IMR-90 (cell line): ENCODE measurements around the gene LRRC56. TPM values are rescaled to one million over a fixed set of nuclear protein-coding genes. Genes with fewer than 3 reads are reported as not detected.

Experiments
- ATAC-seq: fragments of 200-7000 bp; cut with Tn5 transposase; 2 replicates; pipeline ENCODE4 v1.9.1; 2020; ENCODE audit warnings: low read depth, mild to moderate bottlenecking, moderate library complexity
- BruUV-seq: library from RNA; stranded (reverse); fragments of 400-500 nt; replicated peaks from 2 replicates; lab custom pipeline; 2021; lab: Mats Ljungman, UMichigan
- CTCF ChIA-PET: fragments of 300-600 bp; formaldehyde crosslinking; extraction: SDS; loops from one replicate; lab custom pipeline; 2021; ENCODE audit warnings: antibody characterized with exemption; lab: Yijun Ruan, JAX
- POLR2A ChIA-PET: fragments of 300-600 bp; sonication (Branson Sonifier 250); formaldehyde crosslinking; loops from one replicate; lab custom pipeline; 2022; ENCODE audit warnings: antibody characterized with exemption; ENCODE audit not compliant: unreplicated experiment; lab: Charles Lee
- DNase-seq: peaks from one replicate; pipeline ENCODE4 v3.0.0; 2013
- H2AFZ ChIP-seq: replicated peaks from 2 replicates; pipeline ENCODE3; 2013; ENCODE audit warnings: low read length, mild to moderate bottlenecking; ENCODE audit not compliant: poor library complexity
- H2AK5ac ChIP-seq: 2 replicates; pipeline ENCODE4 v1.6.1; 2013; ENCODE audit warnings: low read depth, low read length, inconsistent platforms
- H2AK9ac ChIP-seq: replicated peaks from 2 replicates; pipeline ENCODE3; 2013; ENCODE audit warnings: mild to moderate bottlenecking, low read depth, low read length, moderate library complexity; ENCODE audit not compliant: poor library complexity
- H2BK120ac ChIP-seq: 2 replicates; pipeline ENCODE4 v1.6.1; 2013; ENCODE audit warnings: low read depth, low read length, inconsistent platforms
- H2BK15ac ChIP-seq: 3 replicates; pipeline ENCODE4 v1.6.1; 2013; ENCODE audit warnings: low read depth, low read length, inconsistent platforms
- H2BK20ac ChIP-seq: 2 replicates; pipeline ENCODE4 v1.6.1; 2013; ENCODE audit warnings: low read depth, mild to moderate bottlenecking, inconsistent platforms, low read length, moderate library complexity
- H2BK5ac ChIP-seq: 2 replicates; pipeline ENCODE4 v1.6.1; 2013; ENCODE audit warnings: mild to moderate bottlenecking, low read depth, low read length, inconsistent platforms; ENCODE audit not compliant: poor library complexity, severe bottlenecking
- H3K14ac ChIP-seq: replicated peaks from 2 replicates; pipeline ENCODE4 v1.6.1; 2013; ENCODE audit warnings: low read depth, low read length, inconsistent platforms
- H3K18ac ChIP-seq: 2 replicates; pipeline ENCODE4 v1.6.1; 2013; ENCODE audit warnings: low read depth, low read length, control low read depth
- H3K23ac ChIP-seq: 2 replicates; pipeline ENCODE4 v1.6.1; 2013; ENCODE audit warnings: low read depth, low read length, inconsistent platforms
- H3K27ac ChIP-seq: 2 replicates; pipeline ENCODE4 v1.5.1; 2013; ENCODE audit warnings: mild to moderate bottlenecking, control low read depth, low read length; ENCODE audit not compliant: insufficient read depth
- H3K27me3 ChIP-seq: 2 replicates; pipeline ENCODE4 v1.6.1; 2013; ENCODE audit warnings: low read length; ENCODE audit not compliant: control insufficient read depth, insufficient read depth
- H3K36me3 ChIP-seq: 2 replicates; pipeline ENCODE4 v1.6.1; 2013; ENCODE audit warnings: low read length, mixed read lengths; ENCODE audit not compliant: control insufficient read depth, insufficient read depth
- H3K4ac ChIP-seq: 2 replicates; pipeline ENCODE4 v1.6.1; 2013; ENCODE audit warnings: low read depth, low read length, inconsistent platforms
- H3K4me1 ChIP-seq: 2 replicates; pipeline ENCODE4 v1.6.1; 2013; ENCODE audit warnings: low read length, mixed read lengths; ENCODE audit not compliant: control insufficient read depth, insufficient read depth
- H3K4me2 ChIP-seq: 2 replicates; pipeline ENCODE4 v1.6.1; 2013; ENCODE audit warnings: low read depth, mild to moderate bottlenecking, control low read depth, low read length, moderate library complexity
- H3K4me3 ChIP-seq: 2 replicates; pipeline ENCODE4 v1.5.1; 2013; ENCODE audit warnings: low read depth, mild to moderate bottlenecking, control low read depth, low read length, moderate library complexity; ENCODE audit not compliant: insufficient read depth
- H3K56ac ChIP-seq: 2 replicates; pipeline ENCODE4 v1.6.1; 2013; ENCODE audit warnings: low read length, inconsistent platforms; ENCODE audit not compliant: insufficient read depth; ENCODE audit errors: extremely low read depth
- H3K79me1 ChIP-seq, 2 experiments: 2 replicates each; pipeline ENCODE4 v1.6.1; 2013; ENCODE audit warnings: low read length in 2 of 2, inconsistent platforms in 1 of 2, low read depth in 1 of 2
- H3K9ac ChIP-seq: 2 replicates; pipeline ENCODE4 v1.6.1; 2013; ENCODE audit warnings: low read depth, low read length, control low read depth
- H3K9me1 ChIP-seq: 2 replicates; pipeline ENCODE4 v1.6.1; 2013; ENCODE audit warnings: low read length, inconsistent platforms; ENCODE audit not compliant: insufficient read depth
- H3K9me3 ChIP-seq: 2 replicates; pipeline ENCODE4 v1.6.1; 2013; ENCODE audit warnings: low read length; ENCODE audit not compliant: control insufficient read depth, insufficient read depth
- H4K20me1 ChIP-seq: 2 replicates; pipeline ENCODE4 v1.6.1; 2013; ENCODE audit warnings: low read length, inconsistent platforms; ENCODE audit not compliant: insufficient read depth
- H4K5ac ChIP-seq: 2 replicates; pipeline ENCODE4 v1.6.1; 2013; ENCODE audit warnings: mild to moderate bottlenecking, low read depth, low read length, control low read depth
- H4K8ac ChIP-seq, 2 experiments: 2 replicates each; pipeline ENCODE4 v1.6.1; 2013; ENCODE audit warnings: low read depth in 2 of 2, low read length in 2 of 2, control low read depth in 1 of 2, inconsistent platforms in 1 of 2
- H4K91ac ChIP-seq: 2 replicates; pipeline ENCODE4 v1.6.1; 2013; ENCODE audit warnings: low read depth, low read length, inconsistent platforms; ENCODE audit not compliant: insufficient read depth
- MAZ ChIP-seq: IDR thresholded peaks from 2 replicates; pipeline ENCODE4 v1.6.1; 2012; ENCODE audit warnings: low read depth, mild to moderate bottlenecking, low read length, improper control_type of control experiment, moderate library complexity, borderline replicate concordance
- WGBS, 2 experiments: methylation state at CpG; one replicate each; pipeline versions ENCODE4 v1.1.5 to v1.1.7; 2013; ENCODE audit warnings: missing lambda C conversion rate in 2 of 2; ENCODE audit not compliant: insufficient read length in 1 of 2; ENCODE audit errors: extremely low coverage in 2 of 2; 5-methylcytosine and 5-hydroxymethylcytosine counted together
- dilution Hi-C: fragments of 300-500 bp; cut with HindIII; formaldehyde crosslinking; loops from one replicate; pipeline ENCODE4 v1.14.3; 2018; ENCODE audit warnings: low sequenced_read_pairs; ENCODE audit not compliant: unreplicated experiment
- in situ Hi-C: fragments of 300-500 bp; cut with MboI; formaldehyde crosslinking; loops from 3 replicates; pipeline ENCODE4 v1.14.3; 2019; ENCODE audit warnings: low sequenced_read_pairs, inconsistent platforms, mixed read lengths
- intact Hi-C: fragments of 100-400 bp; cut with micrococcal nuclease; formaldehyde crosslinking; loops from 2 replicates; pipeline ENCODE4 v1.10.0; 2022
- polyA plus RNA-seq, 3 experiments: library from polyadenylated mRNA; depleted of rRNA; stranded (reverse); fragments of >200 nt; gene quantifications; 2 replicates each; pipeline ENCODE4 v1.2.3, GENCODE V29; 2012; ENCODE audit warnings: low replicate concordance in 1 of 3
- total RNA-seq: library from RNA; depleted of rRNA; stranded (reverse); fragments of >200 nt; gene quantifications from 2 replicates; pipeline ENCODE4 v1.2.3, GENCODE V29; 2012

Gene LRRC56
- total and polyA plus RNA-seq, 2 of the 4 experiments (the other 2 are of a cell fraction): 0.36 to 1.3 TPM

- H2AFZ ChIP-seq: no peak overlapping the region
- H4K8ac ChIP-seq: no peak overlapping the region
- H2BK20ac ChIP-seq: no peak overlapping the region
- no peak overlapping the region for H2BK120ac ChIP-seq
- H2AK5ac ChIP-seq: no peak overlapping the region
- in situ Hi-C loops (no loop called here), dilution Hi-C loops (no loop called here), intact Hi-C loops (no loop called here)
- CTCF ChIA-PET: no interaction called here
- POLR2A ChIA-PET: no interaction called here
- H3K27me3 ChIP-seq: no peaks in the 10 kb centered on the region
- no peak overlapping the region for H3K18ac ChIP-seq
- no peak overlapping the region for H3K23ac ChIP-seq
- no peak overlapping the region for H4K91ac ChIP-seq
- no peak overlapping the region for H2AK9ac ChIP-seq
- no peak overlapping the region for H3K4me2 ChIP-seq
- no peaks in the 10 kb centered on the region for H3K9me1 ChIP-seq
- H3K4me3 ChIP-seq: no peak overlapping the region
- H3K9ac ChIP-seq: no peak overlapping the region
- H2BK5ac ChIP-seq: no peak overlapping the region
- BruUV-seq: no TSS peak
- TF ChIP-seq MAZ: no peak
- peaks cover 27 to 59% of the 10 kb centered on the region in 2 experiments for H3K79me1 ChIP-seq
- H3K36me3 ChIP-seq: peaks cover 78% of the 10 kb centered on the region
- H4K5ac ChIP-seq: no peak overlapping the region
- no peak overlapping the region for H2BK15ac ChIP-seq
- no peak overlapping the region for H3K56ac ChIP-seq
- DNase-seq (no peak), ATAC-seq (no peak)
- no peak overlapping the region for H3K27ac ChIP-seq
- no peak overlapping the region for H3K14ac ChIP-seq
- H3K4me1 ChIP-seq: no peaks in the 10 kb centered on the region
- no peak overlapping the region for H3K4ac ChIP-seq
- H3K9me3 ChIP-seq: no peaks in the 10 kb centered on the region
- WGBS, 2 experiments: 100% methylated on average over 4 of the region's 29 CpGs; no CpG with 5 or more reads in 1 of the 2 experiments
- H4K20me1 ChIP-seq: peaks cover 32% of the 10 kb centered on the region
Observed at GRCh38 chr11:597166-597725, 59.9 kb downstream of the LRRC56 start.
